Right lobe of liver (tissue), 6 donors: Measurements from ENCODE around the gene ZKSCAN3. TPM values are rescaled to one million over a fixed set of nuclear protein-coding genes. Genes with fewer than 3 reads are reported as not detected.
"Not testable (repeated sequence)": the region's sequence is repeated elsewhere in the genome, so short reads cannot be mapped to it uniquely, and the experiment has no call there.

ENCODE experiments used
- ATAC-seq, 4 donors: fragments of 200-7000 bp; cut with Tn5 transposase; one replicate each; pipeline ENCODE4 v1.9.1; 2020; ENCODE audit warnings: mild to moderate bottlenecking in 4 of 4, moderate library complexity in 4 of 4
- DNase-seq, 3 donors: peaks; one replicate each; pipeline ENCODE4 v3.0.0-alpha.2; 2020
- H3K27ac ChIP-seq, 3 donors: fragments of 200-600 bp; one replicate each; pipeline ENCODE4 v1.8.0; 2022
- H3K27me3 ChIP-seq, 2 donors: fragments of 200-600 bp; one replicate each; pipeline ENCODE4 v1.8.0; 2022
- H3K36me3 ChIP-seq, 4 donors: fragments of 200-600 bp; sonication (generic) in 1 of 4; one replicate each; pipeline versions ENCODE4 v1.5.1 to v1.8.0; 2017 to 2022; ENCODE audit warnings: control low read depth in 1 of 4
- H3K4me1 ChIP-seq, 4 donors: fragments of 200-600 bp; sonication (generic) in 1 of 4; one replicate each; pipeline versions ENCODE4 v1.5.1 to v1.8.0; 2017 to 2022; ENCODE audit warnings: control low read depth in 1 of 4
- H3K4me3 ChIP-seq, 3 donors: fragments of 200-600 bp; one replicate each; pipeline ENCODE4 v1.8.0; 2022
- H3K9me3 ChIP-seq, 4 donors: fragments of 200-600 bp; sonication (generic) in 1 of 4; one replicate each; pipeline versions ENCODE4 v1.5.1 to v1.8.0; 2017 to 2022; ENCODE audit warnings: control low read depth in 1 of 4
- CTCF ChIP-seq, 4 donors: fragments of 200-600 bp in 3 of 4; fragments of 450-650 bp in 1 of 4; IDR thresholded peaks; one replicate each; pipeline versions ENCODE4 v1.5.1 to v1.8.0; 2016 to 2022; ENCODE audit warnings: antibody characterized with exemption in 4 of 4, mild to moderate bottlenecking in 2 of 4
- POLR2A ChIP-seq: fragments of 450-650 bp; IDR thresholded peaks from one replicate; pipeline ENCODE4 v1.6.1; 2017; ENCODE audit warnings: antibody characterized with exemption, mild to moderate bottlenecking
- WGBS: methylation state at CpG from one replicate; pipeline ENCODE4 v1.1.6; 2018; ENCODE audit warnings: low coverage, low lambda C conversion rate; ENCODE audit not compliant: insufficient coverage; ENCODE audit errors: missing lambda C conversion rate; 5-methylcytosine and 5-hydroxymethylcytosine counted together
- intact Hi-C, 2 donors: fragments of 100-400 bp; cut with DNase I; formaldehyde crosslinking; loops; one replicate each; pipeline versions ENCODE4 v1.11.2 to v1.14.1; 2022
- long read RNA-seq: library from polyadenylated mRNA; unstranded; transcript quantifications from one replicate; pipeline ENCODE4 v2.0.0, GENCODE V29; 2019
- total RNA-seq, 6 experiments: library from RNA; depleted of rRNA in 2 of 6; stranded (reverse); fragments of >200 nt in 2 of 6; fragmentation: NEBNext Ultra II Directional in 3 of 6; extraction: Animal tissue kit (Norgen Biotek cat#: 25700) in 3 of 6; gene quantifications; one replicate each; pipeline versions ENCODE4 v1.1.0 to v1.2.4, GENCODE V29; 2016 to 2023
- donor health status: DM: no; HTN: yes; CAD: no.
- donor health status: DM: no; HTN: no; CAD: no.
- donor health status: DM: no; HTN: no; CAD: no.
- donor health status: DM: no; HTN: yes; CAD: no.
- donor health status: DM: no; HTN: yes; CAD: no.

ZKSCAN3 gene
- 1 to 10 TPM; 1.3 to 3.8 (median 2.5) TPM for total RNA-seq
- long read RNA-seq, result 0 reads

GRCh38 chr6:28349892-28350737 lies at the start of gene ZKSCAN3:
Gene ZKSCAN3 (plus strand): TSS chr6:28349947. CDS start chr6:28359587, 9,640 bp downstream.
- Histone ChIP-seq H3K4me1 (peaks cover 0 to 20% (median 5%) of the 10 kb centered on the region in 4 donors), H3K27me3 (no peaks in the 10 kb centered on the region), H3K9me3 (no peaks in the 10 kb centered on the region), H3K4me3 (peak within 1 kb of the TSS; percentile 74 to 82 (median 80)), H3K36me3 (no peaks in the 10 kb centered on the region), H3K27ac (peak within 1 kb of the TSS; percentile 51 to 66 (median 66))
- intact Hi-C loops, result loop anchor here in 1 of 2 donors (10.0 kb wide), 1 partner anchor 225 kb away; the partner anchor contains the start of gene ZSCAN16
- ATAC-seq (peak; percentile 94 to 98 (median 98)), DNase-seq (peak; percentile 87 to 93 (median 90))
- under 1% methylated on average over 9 of the region's 30 CpGs for WGBS
- peak; percentile 57 for TF ChIP-seq POLR2A
- TF ChIP-seq CTCF (IDR thresholded peaks at IDR 0.05), result no peak

- 65% methylated on average over 3 of the region's 3 CpGs for WGBS
- TF ChIP-seq POLR2A (no peak), CTCF (IDR thresholded peaks at IDR 0.05) (no peak)
- no peak overlapping the region for H3K27ac ChIP-seq
- no peaks in the 10 kb centered on the region for H3K36me3 ChIP-seq
- H3K27me3 ChIP-seq, result no peaks in the 10 kb centered on the region
- no peaks in the 10 kb centered on the region for H3K9me3 ChIP-seq
- no peak overlapping the region for H3K4me3 ChIP-seq
- H3K4me1 ChIP-seq, result no peaks in the 10 kb centered on the region
- ATAC-seq, result no peak
- intact Hi-C loops, result no loop called here
- DNase-seq, result no peak
Observed at GRCh38 chr6:28303570-28303969, 46.2 kb upstream of the ZKSCAN3 start.

DNA sequence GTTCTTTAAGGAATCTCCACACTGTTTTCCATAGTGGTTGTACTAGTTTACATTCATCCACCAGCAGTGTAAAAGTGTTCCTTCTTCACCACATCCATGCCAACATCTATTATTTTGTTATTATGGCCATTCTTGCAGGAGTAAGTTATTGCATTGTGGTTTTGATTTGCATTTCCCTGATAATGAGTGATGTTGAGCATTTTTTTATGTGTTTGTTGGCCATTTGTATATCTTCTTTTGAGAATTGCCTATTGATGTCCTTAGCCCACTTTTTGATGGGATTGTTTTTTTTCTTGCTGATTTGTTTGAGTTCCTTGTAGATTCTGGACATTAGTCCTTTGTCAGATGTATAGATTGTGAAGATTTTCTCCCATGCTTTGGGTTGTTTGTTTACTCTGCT lies 43.4 kb upstream of the ZKSCAN3 start:
- DNase-seq, H3K4me3 ChIP-seq, H3K4me1 ChIP-seq, H3K27me3 ChIP-seq, H3K36me3 ChIP-seq, H3K27ac ChIP-seq, intact Hi-C loops, ATAC-seq, H3K9me3 ChIP-seq: not testable (repeated sequence)

GRCh38 chr6:28311139-28311823 lies 38.5 kb upstream of the ZKSCAN3 start:
- no peak for DNase-seq
- H3K27me3 ChIP-seq, result no peaks in the 10 kb centered on the region
- TF ChIP-seq POLR2A (no peak), CTCF (IDR thresholded peaks at IDR 0.05) (no peak)
- H3K36me3 ChIP-seq, result no peaks in the 10 kb centered on the region
- no peak for ATAC-seq
- H3K4me1 ChIP-seq, result peaks cover 0 to 4% (median 0%) of the 10 kb centered on the region in 4 donors
- H3K4me3 ChIP-seq, result no peak overlapping the region
- intact Hi-C loops, result no loop called here
- H3K9me3 ChIP-seq, result no peaks in the 10 kb centered on the region
- 93% methylated on average over 2 of the region's 9 CpGs for WGBS
- no peak overlapping the region for H3K27ac ChIP-seq

- WGBS, result 94% methylated on average over 10 of the region's 23 CpGs
- DNase-seq (no peak), ATAC-seq (no peak)
- intact Hi-C loops, result no loop called here
- Histone ChIP-seq H3K36me3 (no peaks in the 10 kb centered on the region), H3K4me3 (no peak overlapping the region), H3K27me3 (no peaks in the 10 kb centered on the region), H3K9me3 (no peaks in the 10 kb centered on the region), H3K4me1 (peaks cover 0 to 4% (median 0%) of the 10 kb centered on the region in 4 donors), H3K27ac (no peak overlapping the region)
- no peak for TF ChIP-seq POLR2A
- TF ChIP-seq CTCF (IDR thresholded peaks at IDR 0.05), result no peak
Observed at GRCh38 chr6:28312939-28313338, 36.8 kb upstream of the ZKSCAN3 start.
